GM18499 (cell line): ENCODE results near the gene TMPRSS5.

Experiments used
- ATAC-seq: cut with Tn5 transposase; IDR thresholded peaks from one replicate; pipeline ENCODE4 v1.9.1; 2021; ENCODE audit warnings: moderate number of reproducible peaks; ENCODE audit not compliant: insufficient read depth, unreplicated experiment

Gene TMPRSS5

GRCh38 chr11:113698515-113698914 is 7.6 kb downstream of the TMPRSS5 start:
- no peak for ATAC-seq

- no peak for ATAC-seq
Observed at GRCh38 chr11:113697756-113698407, 8.2 kb downstream of the TMPRSS5 start.

- no peak for ATAC-seq
Observed at GRCh38 chr11:113697111-113697510, 9.0 kb downstream of the TMPRSS5 start.

- ATAC-seq, result no peak
Observed at GRCh38 chr11:113695207-113695606, 10.9 kb downstream of the TMPRSS5 start.

GRCh38 chr11:113694390-113694789 is 11.7 kb downstream of the TMPRSS5 start:
- ATAC-seq, result no peak

GRCh38 chr11:113693030-113693429 is 13.1 kb downstream of the TMPRSS5 start:
- ATAC-seq, result no peak

GRCh38 chr11:113690619-113691569 is 15.2 kb downstream of the TMPRSS5 start:
- ATAC-seq, result no peak

GRCh38 chr11:113689768-113690618 is 16.1 kb downstream of the TMPRSS5 start:
- no peak for ATAC-seq

GRCh38 chr11:113685654-113686359 is 20.3 kb downstream of the TMPRSS5 start:
- no peak for ATAC-seq

GRCh38 chr11:113684496-113684895 is 21.6 kb downstream of the TMPRSS5 start:
- ATAC-seq, result no peak

- no peak for ATAC-seq
Observed at GRCh38 chr11:113683481-113684046, 22.5 kb downstream of the TMPRSS5 start.

GRCh38 chr11:113681711-113682413 is 24.2 kb downstream of the TMPRSS5 start:
- no peak for ATAC-seq

GRCh38 chr11:113681282-113681681 is 24.8 kb downstream of the TMPRSS5 start:
- ATAC-seq, result no peak

GRCh38 chr11:113677685-113678084 is 28.4 kb downstream of the TMPRSS5 start:
- no peak for ATAC-seq

- no peak for ATAC-seq
Observed at GRCh38 chr11:113675565-113675964, 30.5 kb downstream of the TMPRSS5 start.

GRCh38 chr11:113675003-113675561 is 31.0 kb downstream of the TMPRSS5 start:
- peak; percentile 89 for ATAC-seq

GRCh38 chr11:113674397-113674685 is 31.8 kb downstream of the TMPRSS5 start:
- ATAC-seq, result no peak

- ATAC-seq, result no peak
Observed at GRCh38 chr11:113673550-113674396, 32.3 kb downstream of the TMPRSS5 start.
